ENCODE data around the gene WSB1.
"Not testable (repeated sequence)": the region's sequence is repeated elsewhere in the genome, so short reads cannot be mapped to it uniquely, and the experiment has no call there.

Gene WSB1, protein sequence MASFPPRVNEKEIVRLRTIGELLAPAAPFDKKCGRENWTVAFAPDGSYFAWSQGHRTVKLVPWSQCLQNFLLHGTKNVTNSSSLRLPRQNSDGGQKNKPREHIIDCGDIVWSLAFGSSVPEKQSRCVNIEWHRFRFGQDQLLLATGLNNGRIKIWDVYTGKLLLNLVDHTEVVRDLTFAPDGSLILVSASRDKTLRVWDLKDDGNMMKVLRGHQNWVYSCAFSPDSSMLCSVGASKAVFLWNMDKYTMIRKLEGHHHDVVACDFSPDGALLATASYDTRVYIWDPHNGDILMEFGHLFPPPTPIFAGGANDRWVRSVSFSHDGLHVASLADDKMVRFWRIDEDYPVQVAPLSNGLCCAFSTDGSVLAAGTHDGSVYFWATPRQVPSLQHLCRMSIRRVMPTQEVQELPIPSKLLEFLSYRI

GRCh38 chr17:27293898-27294688, at the start of gene WSB1:
TSS of gene WSB1 (plus strand) at chr17:27294114. CDS start at chr17:27294396, 282 bp downstream.
- DNase-seq (ENCODE audit: low read depth) = peak; percentile 90

GRCh38 chr17:27244491-27245223, 49.3 kb upstream of the WSB1 start:
- DNase-seq (ENCODE audit: low read depth) = peak; percentile 94

DNA sequence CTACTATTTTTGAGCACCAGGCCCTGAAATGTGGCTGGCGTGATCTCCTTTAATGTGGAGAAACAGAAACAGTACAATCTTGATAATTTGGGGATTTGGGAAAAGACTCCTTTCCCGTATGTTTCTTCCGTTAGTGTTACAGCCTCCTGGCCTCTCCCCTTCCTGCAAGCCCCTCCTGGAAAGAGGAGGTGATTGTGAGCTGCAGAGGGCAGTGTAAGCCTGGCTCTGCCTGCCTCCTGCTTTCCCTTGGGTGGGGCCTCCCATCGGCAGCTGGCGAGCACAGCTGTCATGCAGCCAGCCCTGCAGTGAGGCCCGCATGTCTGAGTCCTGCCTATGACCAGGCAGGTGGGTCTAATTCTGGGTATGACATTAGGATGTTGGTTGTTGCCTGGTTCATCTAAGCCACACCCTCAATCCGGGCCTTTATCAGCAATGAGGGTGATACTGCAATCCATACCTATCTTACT, 48.7 kb upstream of the WSB1 start:
- DNase-seq (ENCODE audit: low read depth) = peak; percentile 84

- DNase-seq (ENCODE audit: low read depth) = no peak
Measured at GRCh38 chr17:27246537-27246936, 47.4 kb upstream of the WSB1 start.

GRCh38 chr17:27247071-27247957, 46.6 kb upstream of the WSB1 start:
- DNase-seq (ENCODE audit: low read depth) = peak; percentile 58

GRCh38 chr17:27247958-27248342, 46.0 kb upstream of the WSB1 start:
- no peak for DNase-seq (ENCODE audit: low read depth)

GRCh38 chr17:27250791-27251190, 43.1 kb upstream of the WSB1 start:
- DNase-seq (ENCODE audit: low read depth) = not testable (repeated sequence)

DNA sequence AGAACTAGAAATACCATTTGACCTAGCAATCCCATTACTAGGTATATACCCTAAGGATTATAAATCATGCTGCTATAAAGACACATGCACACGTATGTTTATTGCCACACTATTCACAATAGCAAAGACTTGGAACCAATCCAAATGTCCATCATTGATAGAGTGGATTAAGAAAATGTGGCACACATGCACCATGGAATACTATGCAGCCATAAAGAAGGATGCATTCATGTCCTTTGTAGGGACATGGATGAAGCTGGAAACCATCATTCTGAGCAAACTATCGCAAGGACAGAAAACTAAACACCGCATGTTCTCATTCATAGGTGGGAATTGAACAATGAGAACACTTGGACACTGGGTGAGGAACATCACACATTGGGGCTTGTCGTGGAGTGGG, 39.1 kb upstream of the WSB1 start:
- not testable (repeated sequence) for DNase-seq (ENCODE audit: low read depth)

GRCh38 chr17:27256225-27257030, 37.5 kb upstream of the WSB1 start:
- DNase-seq (ENCODE audit: low read depth) = peak; percentile 87

GRCh38 chr17:27257031-27257357, 36.9 kb upstream of the WSB1 start:
- no peak for DNase-seq (ENCODE audit: low read depth)

DNA sequence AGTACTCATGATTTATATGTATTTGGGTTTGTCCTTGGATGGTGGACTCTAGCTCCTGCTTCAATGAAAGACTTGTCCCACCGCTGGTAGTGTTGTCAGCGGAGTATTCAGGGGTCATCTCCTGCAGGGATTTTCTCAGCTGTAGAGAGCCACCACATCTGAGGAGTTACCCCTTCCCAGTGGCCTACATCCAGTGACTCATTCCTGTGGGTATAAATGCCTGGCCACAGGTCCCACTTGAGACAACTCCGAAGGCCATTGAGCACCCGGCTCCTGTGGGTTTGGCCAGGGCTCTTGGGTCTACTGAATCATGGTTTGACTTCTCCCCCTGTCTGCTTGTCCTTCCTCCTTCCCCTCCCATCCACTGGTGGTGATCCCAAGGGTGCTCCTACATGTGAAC, 34.6 kb upstream of the WSB1 start:
- DNase-seq (ENCODE audit: low read depth) = no peak

- no peak for DNase-seq (ENCODE audit: low read depth)
Measured at GRCh38 chr17:27263386-27263785, 30.5 kb upstream of the WSB1 start.

GRCh38 chr17:27264068-27264812, 29.7 kb upstream of the WSB1 start:
- no peak for DNase-seq (ENCODE audit: low read depth)

DNA sequence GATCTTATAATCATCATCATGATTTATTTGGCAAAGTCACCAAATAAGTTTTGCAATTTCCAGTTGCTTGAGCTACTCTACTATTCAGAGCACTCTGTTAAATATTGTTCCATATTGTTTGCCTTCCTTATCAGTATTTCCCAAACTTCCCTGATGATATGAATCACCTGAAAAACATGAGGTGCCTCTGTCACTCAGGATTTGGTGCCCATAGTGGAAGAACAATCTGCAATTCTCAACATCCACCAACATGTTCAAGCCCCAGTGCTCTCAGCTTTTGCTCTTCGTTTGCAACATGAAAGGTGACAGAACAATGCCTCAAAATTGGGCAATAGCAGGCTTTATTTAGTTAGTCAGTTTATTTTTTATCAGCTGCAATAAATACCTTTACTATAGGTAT, 28.6 kb upstream of the WSB1 start:
- no peak for DNase-seq (ENCODE audit: low read depth)

DNA sequence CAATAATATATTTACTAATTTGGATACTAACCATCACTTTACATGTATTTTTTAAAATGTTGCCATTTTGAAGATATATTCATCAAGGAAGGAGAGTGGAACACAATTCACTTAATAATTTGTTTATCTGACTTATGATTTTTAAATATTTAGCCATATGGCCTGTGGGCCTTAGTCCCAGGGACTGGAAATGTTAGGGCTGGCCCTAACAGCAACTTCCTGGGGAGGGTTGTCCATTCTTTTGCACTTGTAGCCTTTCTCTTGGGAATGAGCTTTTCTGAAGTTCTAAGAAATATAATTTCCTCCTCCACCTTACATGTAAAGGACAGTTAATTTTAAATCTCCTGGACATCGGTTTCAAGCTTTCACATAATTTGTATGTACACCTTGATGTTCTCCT, 27.7 kb upstream of the WSB1 start:
- DNase-seq (ENCODE audit: low read depth) = no peak

DNA sequence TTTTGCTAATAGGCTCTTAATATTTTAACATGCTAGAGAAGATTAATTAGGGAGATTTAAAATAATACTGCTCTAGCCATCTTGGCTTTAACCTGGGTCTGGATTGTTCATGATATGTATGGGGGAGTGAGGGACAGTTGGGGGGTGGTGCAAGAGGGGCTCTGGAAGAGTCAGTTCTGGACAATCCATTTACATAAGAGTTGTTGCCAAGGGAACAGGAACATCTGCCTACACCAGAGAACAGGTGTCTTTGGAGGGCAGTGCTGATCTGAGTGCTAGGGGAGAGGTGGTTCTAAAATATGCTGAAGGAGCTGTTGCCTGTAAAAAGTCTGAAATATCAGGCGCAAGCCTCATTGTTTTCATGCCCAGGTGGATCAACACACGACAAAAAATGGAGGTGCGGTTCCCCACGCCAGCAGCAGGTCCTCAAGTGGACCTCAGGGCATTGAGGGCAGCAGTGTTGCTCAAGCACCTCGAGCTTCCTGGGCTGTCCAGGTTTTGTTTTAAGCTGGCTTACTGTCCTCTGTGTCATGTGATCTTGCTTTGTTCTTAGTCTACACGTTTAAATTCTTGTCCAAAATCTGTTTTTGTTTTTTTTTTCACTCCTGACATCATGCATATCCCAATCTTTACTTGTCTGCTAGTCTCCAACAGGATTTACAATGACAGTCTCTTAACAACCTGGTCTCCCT, 25.4 kb upstream of the WSB1 start:
- no peak for DNase-seq (ENCODE audit: low read depth)

GRCh38 chr17:27269201-27269600, 24.7 kb upstream of the WSB1 start:
- DNase-seq (ENCODE audit: low read depth) = no peak

DNA sequence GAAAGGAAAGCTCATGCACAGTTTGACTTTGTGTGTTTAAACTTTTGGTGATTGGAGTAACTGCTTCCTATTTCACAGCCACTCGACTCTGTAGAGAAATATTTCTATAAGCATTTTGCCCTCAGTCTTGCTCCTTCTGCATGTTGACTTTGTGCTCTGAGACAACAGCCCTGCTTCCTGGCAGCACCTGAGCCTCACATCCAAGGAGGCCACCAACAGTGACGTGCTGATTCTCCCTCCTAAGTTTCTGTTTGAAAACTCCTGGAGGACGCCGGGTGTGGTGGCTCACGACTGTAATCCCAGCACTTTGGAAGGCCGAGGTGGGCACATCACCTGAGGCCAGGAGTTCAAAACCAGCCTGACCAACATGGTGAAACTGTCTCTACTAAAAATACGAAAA, 23.9 kb upstream of the WSB1 start:
- DNase-seq (ENCODE audit: low read depth) = no peak

DNA sequence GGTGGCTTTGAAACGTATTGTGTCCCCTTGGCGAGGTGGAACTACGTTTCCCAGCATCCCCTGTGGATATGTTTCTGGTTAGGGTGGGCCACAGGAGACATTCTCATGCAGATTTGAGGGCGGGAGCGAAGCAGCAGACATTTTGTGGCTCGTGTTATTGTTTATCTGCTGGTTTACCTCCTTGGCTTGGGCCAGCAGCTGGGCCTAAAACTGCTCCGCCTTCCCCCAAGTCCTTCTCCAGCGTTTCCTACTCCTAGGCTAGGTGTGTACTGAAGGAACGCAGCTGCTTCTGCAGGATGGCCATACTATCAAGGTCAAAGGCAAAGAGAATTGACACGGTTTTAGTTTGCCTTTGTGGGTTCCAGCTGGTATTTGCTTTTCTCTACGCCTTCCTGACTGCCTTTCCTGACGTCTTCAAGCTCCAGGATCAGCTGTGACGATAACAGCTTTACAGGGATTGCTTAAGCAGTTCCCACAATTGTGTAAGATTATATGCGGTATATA, 17.2 kb upstream of the WSB1 start:
- DNase-seq (ENCODE audit: low read depth) = no peak
